Measurements from ENCODE around the gene LHFPL5.

The LHFPL5 gene

GRCh38 chr6:35794536-35795452 lies 10.4 kb upstream of the LHFPL5 start:
- no peak for DNase-seq

GRCh38 chr6:35795453-35796071 lies 9.6 kb upstream of the LHFPL5 start:
- no peak for DNase-seq

GRCh38 chr6:35796236-35796635 lies 8.9 kb upstream of the LHFPL5 start:
- DNase-seq: no peak

- no peak for DNase-seq
Observed at GRCh38 chr6:35797837-35798526, 7.2 kb upstream of the LHFPL5 start.

- no peak for DNase-seq
Observed at GRCh38 chr6:35798706-35799105, 6.4 kb upstream of the LHFPL5 start.

GRCh38 chr6:35801148-35801547 lies 4.0 kb upstream of the LHFPL5 start:
- no peak for DNase-seq

- no peak for DNase-seq
Observed at GRCh38 chr6:35808688-35809087, 3.5 kb downstream of the LHFPL5 start.

- no peak for DNase-seq
Observed at GRCh38 chr6:35809809-35810208, 4.7 kb downstream of the LHFPL5 start.

- no peak for DNase-seq
Observed at GRCh38 chr6:35810971-35811698, 6.0 kb downstream of the LHFPL5 start.

- DNase-seq: no peak
Observed at GRCh38 chr6:35811699-35811995, 6.5 kb downstream of the LHFPL5 start.

GRCh38 chr6:35817515-35817914 lies 12.4 kb downstream of the LHFPL5 start:
- DNase-seq: no peak

- DNase-seq: no peak
Observed at GRCh38 chr6:35823601-35824000, 18.4 kb downstream of the LHFPL5 start.

- DNase-seq: no peak
Observed at GRCh38 chr6:35824552-35825192, 19.5 kb downstream of the LHFPL5 start.

- no peak for DNase-seq
Observed at GRCh38 chr6:35829306-35829705, 24.2 kb downstream of the LHFPL5 start.

- no peak for DNase-seq
Observed at GRCh38 chr6:35831257-35832007, 26.3 kb downstream of the LHFPL5 start.

GRCh38 chr6:35833536-35833935 lies 28.4 kb downstream of the LHFPL5 start:
- DNase-seq: no peak

GRCh38 chr6:35839019-35839418 lies 33.9 kb downstream of the LHFPL5 start:
- DNase-seq: no peak

- no peak for DNase-seq
Observed at GRCh38 chr6:35842381-35842780, 37.2 kb downstream of the LHFPL5 start.

GRCh38 chr6:35844290-35844689 lies 39.1 kb downstream of the LHFPL5 start:
- no peak for DNase-seq

- no peak for DNase-seq
Observed at GRCh38 chr6:35850208-35850607, 45.1 kb downstream of the LHFPL5 start.

- DNase-seq: no peak
Observed at GRCh38 chr6:35852994-35853393, 47.8 kb downstream of the LHFPL5 start.

GRCh38 chr6:35856250-35856649 lies 51.1 kb downstream of the LHFPL5 start:
- DNase-seq: no peak
